Vagina (tissue), 2 donors: ENCODE results near the gene PIAS3. TPM values are rescaled to one million over a fixed set of nuclear protein-coding genes. Genes with fewer than 3 reads are reported as not detected.

Experiments
- DNase-seq, 2 donors: peaks; one replicate each; pipeline ENCODE4 v3.0.0-alpha.2; 2017; ENCODE audit errors: extremely low spot score in 2 of 2
- H3K27ac ChIP-seq: fragments of 200-600 bp; sonication (generic); one replicate; pipeline ENCODE4 v1.5.1; 2019
- H3K27me3 ChIP-seq: fragments of 200-600 bp; sonication (generic); one replicate; pipeline ENCODE4 v1.5.1; 2019
- H3K36me3 ChIP-seq, 2 donors: fragments of 200-600 bp; sonication (generic); one replicate each; pipeline ENCODE4 v1.5.1; 2017 to 2019
- H3K4me1 ChIP-seq: fragments of 200-600 bp; sonication (generic); one replicate; pipeline ENCODE4 v1.5.1; 2019
- H3K4me3 ChIP-seq, 2 donors: fragments of 200-600 bp; sonication (generic); 1 replicate in 1 of 2; 2 replicates in 1 of 2; pipeline ENCODE4 v1.5.1; 2016 to 2019
- H3K9me3 ChIP-seq: fragments of 200-600 bp; sonication (generic); one replicate; pipeline ENCODE4 v1.5.1; 2019
- CTCF ChIP-seq, 3 experiments: fragments of 450-650 bp in 2 of 3; fragments of 200-600 bp in 1 of 3; sonication (generic) in 1 of 3; IDR thresholded peaks; one replicate each; pipeline ENCODE4 v1.5.1; 2017 to 2019; ENCODE audit warnings: antibody characterized with exemption in 3 of 3, mild to moderate bottlenecking in 2 of 3, moderate library complexity in 2 of 3
- POLR2A ChIP-seq, 2 donors: fragments of 450-650 bp; IDR thresholded peaks; one replicate each; pipeline ENCODE4 v1.6.1; 2017; ENCODE audit warnings: antibody characterized with exemption in 2 of 2, mild to moderate bottlenecking in 2 of 2, moderate library complexity in 2 of 2
- POLR2AphosphoS5 ChIP-seq, 2 donors: sonication (generic); formaldehyde crosslinking; IDR thresholded peaks; one replicate each; pipeline ENCODE4 v1.9.0; 2017; ENCODE audit warnings: antibody characterized with exemption in 2 of 2, mild to moderate bottlenecking in 2 of 2, low read depth in 1 of 2; ENCODE audit not compliant: insufficient read depth in 1 of 2
- intact Hi-C: fragments of 100-400 bp; cut with DNase I; formaldehyde crosslinking; loops from one replicate; pipeline ENCODE4 v1.15.1; 2023
- microRNA-seq: library from miRNA; unstranded; fragments of <30 nt; microRNA quantifications from one replicate; pipeline ENCODE4, GENCODE V29; 2017; ENCODE audit warnings: borderline number of aligned reads, borderline replicate concordance
- small RNA-seq: library from RNA; depleted of rRNA; stranded (forward); fragments of <200 nt; gene quantifications from one replicate; pipeline ENCODE3, GENCODE V24; 2016
- total RNA-seq: library from RNA; depleted of rRNA; stranded (reverse); fragments of >200 nt; gene quantifications from one replicate; pipeline ENCODE4 v1.2.3, GENCODE V29; 2016

The PIAS3 gene
- total RNA-seq, 1 donor from 2014 or later = 40.5 TPM

GRCh38 chr1:145799806-145800205 lies 59.1 kb downstream of the PIAS3 start:
- H3K4me1 ChIP-seq = peaks cover 43% of the 10 kb centered on the region
- H3K4me3 ChIP-seq = no peak overlapping the region
- TF ChIP-seq CTCF (IDR thresholded peaks at IDR 0.05) = no peak
- TF ChIP-seq POLR2A (IDR thresholded peaks at IDR 0.05) = no peak
- TF ChIP-seq POLR2AphosphoS5 (IDR thresholded peaks at IDR 0.05; ENCODE audit: insufficient read depth in 1 of 2, low read depth in 1 of 2) = no peak
- no peak overlapping the region for H3K27ac ChIP-seq
- DNase-seq = no peak
- H3K27me3 ChIP-seq = no peaks in the 10 kb centered on the region
- no peaks in the 10 kb centered on the region for H3K9me3 ChIP-seq
- intact Hi-C loops = no loop called here
- no peaks in the 10 kb centered on the region for H3K36me3 ChIP-seq

Small RNA genes lying within 50 kb of the gene (microRNA-seq; reads per million reads assigned to microRNA genes)
- not detected for gene MIR6736

Small RNA genes lying within 50 kb of the gene (small RNA-seq; reads per million reads assigned to genes)
- gene MIR6736 = not detected

Other genes starting within 250 kb of the PIAS3 start
- gene PDZK1, start 151.7 kb downstream of the PIAS3 start, total RNA-seq = 0.49 TPM
- 0.49 TPM for gene CD160, start 139.6 kb downstream of the PIAS3 start, total RNA-seq
- 16.2 TPM for gene RNF115, start 35.0 kb downstream of the PIAS3 start, total RNA-seq
- 34.6 TPM for gene POLR3C, start 34.9 kb downstream of the PIAS3 start, total RNA-seq
- 2.5 TPM for gene NUDT17, start 13.5 kb downstream of the PIAS3 start, total RNA-seq
- 17.9 TPM for gene ANKRD35, start 26.8 kb upstream of the PIAS3 start, total RNA-seq
- 6.1 TPM for gene ITGA10, start 51.0 kb upstream of the PIAS3 start, total RNA-seq
- 23.6 TPM for gene PEX11B, start 59.6 kb upstream of the PIAS3 start, total RNA-seq
- gene RBM8A, start 68.4 kb upstream of the PIAS3 start, total RNA-seq = 93.3 TPM
- 25.0 TPM for gene LIX1L, start 98.9 kb upstream of the PIAS3 start, total RNA-seq
- gene ANKRD34A, start 105.5 kb upstream of the PIAS3 start, total RNA-seq = 1.7 TPM
- gene POLR3GL, start 105.6 kb upstream of the PIAS3 start, total RNA-seq = 15.0 TPM
- gene TXNIP, start 137.5 kb upstream of the PIAS3 start, total RNA-seq = 1,858 TPM
- gene HJV, start 162.7 kb upstream of the PIAS3 start, total RNA-seq = not detected